GM12878 (cell line): ENCODE results near the gene UBASH3B. TPM values are rescaled to one million over a fixed set of nuclear protein-coding genes. Genes with fewer than 3 reads are reported as not detected.

Source experiments
- ATAC-seq: fragments of 200-7000 bp; cut with Tn5 transposase; 3 replicates; pipeline ENCODE4 v1.9.1; 2020; ENCODE audit warnings: mild to moderate bottlenecking, moderate library complexity
- BruUV-seq: library from RNA; stranded (reverse); fragments of 400-500 nt; replicated peaks from 2 replicates; lab custom pipeline; 2021; lab: Mats Ljungman, UMichigan
- CTCF ChIA-PET: fragments of 300-600 bp; sonication (Branson Sonifier 250); formaldehyde crosslinking; extraction: SDS; loops from one replicate; lab custom pipeline; 2021; ENCODE audit warnings: inconsistent platforms; lab: Yijun Ruan, JAX
- POLR2A ChIA-PET: fragments of 350-600 bp; formaldehyde crosslinking; extraction: SDS; loops from one replicate; lab custom pipeline; 2021; ENCODE audit warnings: inconsistent platforms; lab: Charles Lee
- RAD21 ChIA-PET: fragments of 300-600 bp; sonication (Branson Sonifier 250); formaldehyde crosslinking; loops from one replicate; lab custom pipeline; 2023; ENCODE audit warnings: antibody characterized with exemption; ENCODE audit not compliant: unreplicated experiment; lab: Charles Lee
- SMC1A ChIA-PET: fragments of 300-600 bp; sonication (Branson Sonifier 250); formaldehyde crosslinking; loops from one replicate; lab custom pipeline; 2023; ENCODE audit not compliant: unreplicated experiment, uncharacterized antibody; lab: Charles Lee
- DNase-seq: peaks from one replicate; pipeline ENCODE4 v3.0.0-alpha.2; 2011; ENCODE audit warnings: low read depth, low spot score
- FAIRE-seq: peaks from 3 replicates; lab custom pipeline; 2011; peaks lifted over from hg19 to GRCh38; lab: Jason Lieb, UNC
- H2AFZ ChIP-seq: 2 replicates; pipeline ENCODE4 v1.6.0; 2011; ENCODE audit warnings: low read depth, low read length, control low read depth; ENCODE audit not compliant: control insufficient read depth
- H3K27ac ChIP-seq: 2 replicates; pipeline ENCODE4 v1.5.1; 2011; ENCODE audit warnings: control low read depth; ENCODE audit not compliant: control insufficient read depth, insufficient read depth
- H3K27me3 ChIP-seq, 2 experiments: replicated peaks in 1 of 2; 2 replicates each; pipeline versions ENCODE4 v1.6.0 to v1.6.1; 2011; ENCODE audit warnings: low read length in 1 of 2; ENCODE audit not compliant: control insufficient read depth in 2 of 2, insufficient read depth in 2 of 2
- H3K36me3 ChIP-seq, 2 experiments: 2 replicates each; pipeline ENCODE4 v1.5.1; 2011; ENCODE audit warnings: low read length in 1 of 2; ENCODE audit not compliant: control insufficient read depth in 2 of 2, insufficient read depth in 2 of 2
- H3K4me1 ChIP-seq: 2 replicates; pipeline ENCODE4 v1.6.1; 2011; ENCODE audit warnings: mild to moderate bottlenecking, low read length, moderate library complexity, mixed read lengths; ENCODE audit not compliant: control insufficient read depth, insufficient read depth
- H3K4me2 ChIP-seq: 2 replicates; pipeline ENCODE4 v1.6.0; 2011; ENCODE audit warnings: control low read depth; ENCODE audit not compliant: control insufficient read depth, insufficient read depth
- H3K4me3 ChIP-seq: fragments of 200-600 bp; sonication (generic); 2 replicates; pipeline ENCODE4 v1.5.1; 2016
- H3K79me2 ChIP-seq: 2 replicates; pipeline ENCODE4 v1.6.0; 2011; ENCODE audit warnings: low read length; ENCODE audit not compliant: control insufficient read depth, insufficient read depth
- H3K9ac ChIP-seq: 2 replicates; pipeline ENCODE4 v1.8.0; 2011; ENCODE audit warnings: low read length, control low read depth, mixed read lengths; ENCODE audit not compliant: control insufficient read depth, insufficient read depth
- H3K9me3 ChIP-seq: replicated peaks from 3 replicates; pipeline ENCODE4 v1.5.1; 2011; ENCODE audit warnings: mild to moderate bottlenecking, low read length; ENCODE audit not compliant: control insufficient read depth, insufficient read depth
- H4K20me1 ChIP-seq: 2 replicates; pipeline ENCODE4 v1.6.0; 2011; ENCODE audit not compliant: control insufficient read depth, insufficient read depth
- ATF7 ChIP-seq: fragments of 450-650 bp; IDR thresholded peaks from 2 replicates; pipeline ENCODE4 v1.6.1; 2016; ENCODE audit warnings: low read depth, mild to moderate bottlenecking
- BACH1 ChIP-seq: fragments of 450-650 bp; IDR thresholded peaks from 2 replicates; pipeline ENCODE4 v1.6.1; 2017; ENCODE audit warnings: mild to moderate bottlenecking, borderline replicate concordance
- BMI1 ChIP-seq: fragments of 450-650 bp; IDR thresholded peaks from 2 replicates; pipeline ENCODE4 v1.6.1; 2016; ENCODE audit warnings: mild to moderate bottlenecking, moderate library complexity, borderline replicate concordance
- CREB1 ChIP-seq: IDR thresholded peaks from 2 replicates; pipeline ENCODE4 v1.6.1; 2012; ENCODE audit warnings: low read depth, mild to moderate bottlenecking, inconsistent platforms
- E2F4 ChIP-seq: IDR thresholded peaks from 2 replicates; pipeline ENCODE4 v1.6.1; 2012; ENCODE audit warnings: low read depth, low read length, improper control_type of control experiment
- ETV6 ChIP-seq, 2 experiments: fragments of 450-650 bp in 1 of 2; IDR thresholded peaks in 1 of 2; conservative IDR thresholded peaks in 1 of 2; 2 replicates each; pipeline ENCODE4 v1.6.1; 2014; ENCODE audit warnings: antibody characterized with exemption in 1 of 2, borderline replicate concordance in 1 of 2, low read depth in 1 of 2, mild to moderate bottlenecking in 1 of 2, moderate library complexity in 1 of 2
- IKZF2 ChIP-seq, 2 experiments: fragments of 450-650 bp; IDR thresholded peaks; 2 replicates each; pipeline ENCODE4 v1.6.1; 2017; ENCODE audit warnings: mild to moderate bottlenecking in 2 of 2, moderate library complexity in 2 of 2
- KLF5 ChIP-seq: fragments of 450-650 bp; IDR thresholded peaks from 2 replicates; pipeline ENCODE4 v1.6.1; 2014; ENCODE audit warnings: mild to moderate bottlenecking; ENCODE audit not compliant: partially characterized antibody
- MEF2B ChIP-seq: fragments of 450-650 bp; IDR thresholded peaks from 2 replicates; pipeline ENCODE4 v1.6.1; 2018; ENCODE audit warnings: mild to moderate bottlenecking, moderate library complexity; ENCODE audit not compliant: partially characterized antibody, poor library complexity, severe bottlenecking
- MTA2 ChIP-seq: fragments of 450-650 bp; IDR thresholded peaks from 2 replicates; pipeline ENCODE4 v1.6.1; 2016; ENCODE audit warnings: low read depth, mild to moderate bottlenecking, moderate library complexity
- SKIL ChIP-seq: fragments of 450-650 bp; IDR thresholded peaks from 2 replicates; pipeline ENCODE4 v1.6.1; 2017; ENCODE audit warnings: mild to moderate bottlenecking, low read depth, inconsistent platforms; ENCODE audit not compliant: poor library complexity, severe bottlenecking
- SPI1 ChIP-seq: IDR thresholded peaks from 2 replicates; pipeline ENCODE4 v1.6.1; 2011; ENCODE audit warnings: low read depth, mild to moderate bottlenecking, low read length, moderate library complexity, borderline replicate concordance; ENCODE audit not compliant: insufficient read depth
- SREBF2 ChIP-seq: IDR thresholded peaks from 2 replicates; pipeline ENCODE4 v1.6.1; 2012; ENCODE audit warnings: mild to moderate bottlenecking, low read length
- TBL1XR1 ChIP-seq: IDR thresholded peaks from 2 replicates; pipeline ENCODE4 v1.6.1; 2012; ENCODE audit warnings: low read depth, low read length, improper control_type of control experiment
- TCF7 ChIP-seq: IDR thresholded peaks from 2 replicates; pipeline ENCODE4 v1.6.1; 2014; ENCODE audit warnings: antibody characterized with exemption, borderline replicate concordance
- YBX1 ChIP-seq: fragments of 450-650 bp; IDR thresholded peaks from 2 replicates; pipeline ENCODE4 v1.6.1; 2016; ENCODE audit warnings: antibody characterized with exemption
- ZNF622 ChIP-seq: fragments of 450-650 bp; IDR thresholded peaks from 2 replicates; pipeline ENCODE4 v1.6.1; 2017; ENCODE audit warnings: mild to moderate bottlenecking, inconsistent platforms
- WGBS: methylation state at CpG from one replicate; pipeline ENCODE4 v1.1.6; 2016; ENCODE audit warnings: low lambda C conversion rate; ENCODE audit not compliant: insufficient replicate concordance, insufficient coverage; ENCODE audit errors: missing lambda C conversion rate; 5-methylcytosine and 5-hydroxymethylcytosine counted together
- in situ Hi-C: fragments of 300-500 bp; cut with MboI; formaldehyde crosslinking; loops from 9 replicates; pipeline ENCODE4 v1.14.3; 2018; ENCODE audit warnings: mixed read lengths
- intact Hi-C: fragments of 100-400 bp; cut with micrococcal nuclease; formaldehyde crosslinking; loops from one replicate; pipeline ENCODE4 v1.14.2; 2022; ENCODE audit not compliant: unreplicated experiment
- polyA plus RNA-seq, 11 experiments: library from polyadenylated mRNA; depleted of rRNA in 4 of 11; unstranded in 6 of 11; stranded (reverse) in 5 of 11; fragments of >200 nt; fragmentation: Nextera tagmentation in 4 of 11; fragmentation: Illumina TruSeq in 1 of 11; extraction: Ambion mirVana in 4 of 11; extraction: Trizol in 1 of 11; gene quantifications; 1 replicate in 1 of 11; 2 replicates in 10 of 11; pipeline versions ENCODE4 v1.2.1 to v1.2.3, GENCODE V29; 2011 to 2016; ENCODE audit warnings: inconsistent platforms in 2 of 11, missing spikeins in 2 of 11, low read depth in 1 of 11
- total RNA-seq, 4 experiments: library from RNA; depleted of rRNA in 3 of 4; stranded (reverse); fragments of >200 nt in 3 of 4; fragmentation: Illumina TruSeq in 1 of 4; extraction: Trizol in 1 of 4; gene quantifications; 2 replicates each; pipeline versions ENCODE4 v1.2.1 to v1.2.3, GENCODE V29; 2013 to 2021
- TF ChIP-seq, protein P1 (sequence below): fragments of 450-650 bp; IDR thresholded peaks from 2 replicates; pipeline ENCODE4 v1.6.1; 2017; ENCODE audit warnings: mild to moderate bottlenecking

Gene UBASH3B
- total and polyA plus RNA-seq, 10 of the 15 experiments (the other 5 are each of a cell fraction or from before 2014, with no cell fraction given), result 0.18 to 3.3 (median 0.57) TPM

GRCh38 chr11:122843281-122844141 is 188.0 kb downstream of the UBASH3B start:
- peak overlapping the region; percentile 42; the same call in 1 of the 2 replicates for H3K27ac ChIP-seq
- in situ Hi-C loops (no loop called here), intact Hi-C loops (no loop called here)
- no peaks in the 10 kb centered on the region for H4K20me1 ChIP-seq
- H3K36me3 ChIP-seq, result no peaks in the 10 kb centered on the region
- RAD21 ChIA-PET, result interaction anchor here (0.6 to 2.8 kb wide), 13 partner anchors 9 to 179 kb away, joined by 3 to 21 read pairs (median 5); no protein-coding TSS in a partner anchor
- peak; percentile 87 for ATAC-seq
- peak overlapping the region; percentile 56 for H3K4me2 ChIP-seq
- H3K9me3 ChIP-seq, result no peaks in the 10 kb centered on the region
- no peak for DNase-seq
- SMC1A ChIA-PET, result interaction anchor here (0.6 to 15.4 kb wide), 15 partner anchors 9 to 414 kb away, joined by 3 to 485 read pairs (median 5); no protein-coding TSS in a partner anchor
- peaks cover 11% of the 10 kb centered on the region; the same call in 1 of the 2 replicates for H3K4me1 ChIP-seq
- no peak overlapping the region for H3K4me3 ChIP-seq
- 11% methylated on average over 10 of the region's 10 CpGs for WGBS
- H2AFZ ChIP-seq, result peak overlapping the region; percentile 20
- FAIRE-seq, result peak; percentile 90
- H3K79me2 ChIP-seq, result no peaks in the 10 kb centered on the region
- CTCF ChIA-PET, result interaction anchor here (0.9 to 15.1 kb wide), 8 partner anchors 9 to 214 kb away, joined by 3 to 484 read pairs (median 18); no protein-coding TSS in a partner anchor
- BruUV-seq, result no TSS peak
- POLR2A ChIA-PET, result interaction anchor here (0.6 to 2.2 kb wide), 8 partner anchors 7 to 219 kb away, joined by 3 to 12 read pairs (median 7); partner anchors contain the start of gene HSPA8
- H3K27me3 ChIP-seq, result no peaks in the 10 kb centered on the region
- no peak overlapping the region for H3K9ac ChIP-seq
- TF ChIP-seq ATF7 (peak; percentile 80), MEF2B (peak; percentile 30), YBX1 (no peak), E2F4 (no peak), CREB1 (0 out of 2 replicates have a peak, but pooled peaks have one; percentile 34), MTA2 (peak; percentile 66), IKZF2 (IDR thresholded peaks at IDR 0.05) (peak; percentile 37 to 48; a peak in 2 of 4 replicates), KLF5 (no peak), BACH1 (no peak), ETV6 (conservative IDR thresholded peaks at IDR 0.05 in 1 of 2, IDR thresholded peaks at IDR 0.05 in 1 of 2; ENCODE audit: borderline replicate concordance in 1 of 2, low read depth in 1 of 2) (0 out of 4 replicates have a peak, but pooled peaks of 1 of the 2 experiments have one; percentile 32), TCF7 (no peak), SPI1 (peak; percentile 49; the same call in 1 of the 2 replicates), TBL1XR1 (no peak), SREBF2 (no peak), BMI1 (no peak), SKIL (no peak), ZNF622 (no peak)
- TF ChIP-seq, protein P1, sequence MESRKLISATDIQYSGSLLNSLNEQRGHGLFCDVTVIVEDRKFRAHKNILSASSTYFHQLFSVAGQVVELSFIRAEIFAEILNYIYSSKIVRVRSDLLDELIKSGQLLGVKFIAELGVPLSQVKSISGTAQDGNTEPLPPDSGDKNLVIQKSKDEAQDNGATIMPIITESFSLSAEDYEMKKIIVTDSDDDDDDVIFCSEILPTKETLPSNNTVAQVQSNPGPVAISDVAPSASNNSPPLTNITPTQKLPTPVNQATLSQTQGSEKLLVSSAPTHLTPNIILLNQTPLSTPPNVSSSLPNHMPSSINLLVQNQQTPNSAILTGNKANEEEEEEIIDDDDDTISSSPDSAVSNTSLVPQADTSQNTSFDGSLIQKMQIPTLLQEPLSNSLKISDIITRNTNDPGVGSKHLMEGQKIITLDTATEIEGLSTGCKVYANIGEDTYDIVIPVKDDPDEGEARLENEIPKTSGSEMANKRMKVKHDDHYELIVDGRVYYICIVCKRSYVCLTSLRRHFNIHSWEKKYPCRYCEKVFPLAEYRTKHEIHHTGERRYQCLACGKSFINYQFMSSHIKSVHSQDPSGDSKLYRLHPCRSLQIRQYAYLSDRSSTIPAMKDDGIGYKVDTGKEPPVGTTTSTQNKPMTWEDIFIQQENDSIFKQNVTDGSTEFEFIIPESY, result no peak
